Ovary (tissue), 3 donors: ENCODE measurements around the gene SMIM44.

Experiments
- POLR2A ChIP-seq: fragments of 450-650 bp; IDR thresholded peaks from one replicate; pipeline ENCODE4 v1.6.1; 2017; ENCODE audit warnings: antibody characterized with exemption, mild to moderate bottlenecking, moderate library complexity
- TF ChIP-seq, protein P1 (sequence below), 3 donors: fragments of 450-650 bp in 2 of 3; fragments of 200-600 bp in 1 of 3; IDR thresholded peaks; one replicate each; pipeline versions ENCODE4 v1.5.1 to v1.8.0; 2016 to 2022; ENCODE audit warnings: antibody characterized with exemption in 3 of 3, mild to moderate bottlenecking in 1 of 3
- donor health status: DM: no; HTN: no; CAD: no.

DNA sequence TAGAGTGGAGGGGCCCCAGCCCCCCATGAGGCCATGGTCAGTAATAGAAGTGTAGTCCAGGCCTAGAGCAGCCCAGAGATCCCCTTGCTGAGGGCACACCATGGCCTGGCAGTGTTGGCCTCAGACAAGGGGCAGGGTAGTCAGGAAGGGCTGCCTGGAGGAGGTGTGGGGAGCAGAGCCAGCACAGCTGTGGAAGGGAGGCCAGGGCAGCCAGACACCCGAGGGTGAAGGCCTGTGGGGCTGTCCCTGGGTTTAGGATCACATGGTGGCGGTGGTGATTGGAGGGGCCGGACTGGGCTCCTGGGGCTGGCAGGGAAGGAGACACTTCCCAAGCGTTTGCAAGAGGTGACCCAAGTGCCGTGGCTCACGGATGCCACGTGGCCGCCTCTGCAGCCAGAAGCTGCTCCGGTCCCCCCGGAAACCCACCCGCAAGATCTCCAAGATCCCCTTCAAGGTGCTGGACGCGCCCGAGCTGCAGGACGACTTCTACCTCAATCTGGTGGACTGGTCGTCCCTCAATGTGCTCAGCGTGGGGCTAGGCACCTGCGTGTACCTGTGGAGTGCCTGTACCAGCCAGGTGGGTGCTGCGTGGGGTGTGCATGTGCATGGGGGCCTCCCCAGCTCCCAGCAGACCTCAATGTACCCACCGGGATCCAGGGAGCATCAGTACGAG, 44.1 kb upstream of the SMIM44 start:
- TF ChIP-seq, protein P1, sequence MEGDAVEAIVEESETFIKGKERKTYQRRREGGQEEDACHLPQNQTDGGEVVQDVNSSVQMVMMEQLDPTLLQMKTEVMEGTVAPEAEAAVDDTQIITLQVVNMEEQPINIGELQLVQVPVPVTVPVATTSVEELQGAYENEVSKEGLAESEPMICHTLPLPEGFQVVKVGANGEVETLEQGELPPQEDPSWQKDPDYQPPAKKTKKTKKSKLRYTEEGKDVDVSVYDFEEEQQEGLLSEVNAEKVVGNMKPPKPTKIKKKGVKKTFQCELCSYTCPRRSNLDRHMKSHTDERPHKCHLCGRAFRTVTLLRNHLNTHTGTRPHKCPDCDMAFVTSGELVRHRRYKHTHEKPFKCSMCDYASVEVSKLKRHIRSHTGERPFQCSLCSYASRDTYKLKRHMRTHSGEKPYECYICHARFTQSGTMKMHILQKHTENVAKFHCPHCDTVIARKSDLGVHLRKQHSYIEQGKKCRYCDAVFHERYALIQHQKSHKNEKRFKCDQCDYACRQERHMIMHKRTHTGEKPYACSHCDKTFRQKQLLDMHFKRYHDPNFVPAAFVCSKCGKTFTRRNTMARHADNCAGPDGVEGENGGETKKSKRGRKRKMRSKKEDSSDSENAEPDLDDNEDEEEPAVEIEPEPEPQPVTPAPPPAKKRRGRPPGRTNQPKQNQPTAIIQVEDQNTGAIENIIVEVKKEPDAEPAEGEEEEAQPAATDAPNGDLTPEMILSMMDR (IDR thresholded peaks at IDR 0.05): no peak
- no peak for TF ChIP-seq POLR2A
